ENCODE measurements around the gene MPP4.
"Not testable (repeated sequence)": the region's sequence is repeated elsewhere in the genome, so short reads cannot be mapped to it uniquely, and the experiment has no call there.

MPP4 gene

GRCh38 chr2:201698588-201699226 is at the start of gene MPP4:
Gene MPP4, minus strand, starts transcription at chr2:201698644. Its CDS starts 4,690 bp downstream, at chr2:201693954.
- DNase-seq: no peak

- DNase-seq: no peak
Measured at GRCh38 chr2:201746551-201746950, 48.1 kb upstream of the MPP4 start.

- DNase-seq: no peak
Measured at GRCh38 chr2:201735486-201735885, 37.0 kb upstream of the MPP4 start.

GRCh38 chr2:201734111-201734510 is 35.7 kb upstream of the MPP4 start:
- no peak for DNase-seq

- no peak for DNase-seq
Measured at GRCh38 chr2:201733544-201733943, 35.1 kb upstream of the MPP4 start.

- no peak for DNase-seq
Measured at GRCh38 chr2:201730651-201731285, 32.3 kb upstream of the MPP4 start.

- no peak for DNase-seq
Measured at GRCh38 chr2:201715459-201715858, 17.0 kb upstream of the MPP4 start.

GRCh38 chr2:201712726-201713125 is 14.3 kb upstream of the MPP4 start:
- DNase-seq: no peak

GRCh38 chr2:201709747-201710146 is 11.3 kb upstream of the MPP4 start:
- DNase-seq: no peak

- no peak for DNase-seq
Measured at GRCh38 chr2:201709049-201709448, 10.6 kb upstream of the MPP4 start.

- no peak for DNase-seq
Measured at GRCh38 chr2:201707753-201708152, 9.3 kb upstream of the MPP4 start.

- DNase-seq: no peak
Measured at GRCh38 chr2:201707142-201707541, 8.7 kb upstream of the MPP4 start.

- no peak for DNase-seq
Measured at GRCh38 chr2:201704536-201704935, 6.1 kb upstream of the MPP4 start.

GRCh38 chr2:201701646-201702045 is 3.2 kb upstream of the MPP4 start:
- no peak for DNase-seq

GRCh38 chr2:201699416-201699815 is 972 bp upstream of the MPP4 start:
- no peak for DNase-seq

- DNase-seq: no peak
Measured at GRCh38 chr2:201697899-201698298, 545 bp downstream of the MPP4 start.

GRCh38 chr2:201696151-201696659 is 2.2 kb downstream of the MPP4 start:
- DNase-seq: no peak

GRCh38 chr2:201685156-201685555 is 13.3 kb downstream of the MPP4 start:
- no peak for DNase-seq

GRCh38 chr2:201680743-201681142 is 17.7 kb downstream of the MPP4 start:
- no peak for DNase-seq

- DNase-seq: no peak
Measured at GRCh38 chr2:201678401-201678800, 20.0 kb downstream of the MPP4 start.

- no peak for DNase-seq
Measured at GRCh38 chr2:201675454-201675853, 23.0 kb downstream of the MPP4 start.

- DNase-seq: no peak
Measured at GRCh38 chr2:201674794-201675193, 23.6 kb downstream of the MPP4 start.

GRCh38 chr2:201674298-201674697 is 24.1 kb downstream of the MPP4 start:
- no peak for DNase-seq

GRCh38 chr2:201673546-201673945 is 24.9 kb downstream of the MPP4 start:
- no peak for DNase-seq

- not testable (repeated sequence) for DNase-seq
Measured at GRCh38 chr2:201671205-201671604, 27.2 kb downstream of the MPP4 start.
